SK-N-SH treated with all-trans-retinoic acid at 6 μM for 48 hours (cell line): ENCODE data around the gene FBXL5.

Experiments
- ATAC-seq: fragments of 200-7000 bp; cut with Tn5 transposase; 3 replicates; pipeline ENCODE4 v1.9.1; 2020; ENCODE audit warnings: mild to moderate bottlenecking, moderate library complexity
- ARNTL ChIP-seq: fragments of 450-650 bp; formaldehyde crosslinking; IDR thresholded peaks from 2 replicates; pipeline ENCODE4 v1.5.0; 2020; ENCODE audit warnings: low read depth, mild to moderate bottlenecking, moderate library complexity, borderline replicate concordance
- BACH2 ChIP-seq: fragments of 250-450 bp; sonication (Bioruptor Pico); IDR thresholded peaks from 2 replicates; pipeline ENCODE4 v1.9.0; 2021; ENCODE audit warnings: mild to moderate bottlenecking, borderline replicate concordance
- CREB5 ChIP-seq: fragments of 250-450 bp; sonication (Bioruptor Pico); IDR thresholded peaks from 2 replicates; pipeline ENCODE4 v1.5.1; 2020; ENCODE audit warnings: low read depth, mild to moderate bottlenecking, moderate library complexity
- CSDC2 ChIP-seq: fragments of 250-450 bp; sonication (Bioruptor Pico); IDR thresholded peaks from 2 replicates; pipeline ENCODE4 v1.5.0; 2020; ENCODE audit warnings: mild to moderate bottlenecking, moderate library complexity
- CSRNP3 ChIP-seq: fragments of 250-450 bp; sonication (Bioruptor Pico); IDR thresholded peaks from 2 replicates; pipeline ENCODE4 v1.5.1; 2021; ENCODE audit warnings: mild to moderate bottlenecking, moderate library complexity
- ESRRG ChIP-seq: fragments of 250-450 bp; sonication (Bioruptor Pico); IDR thresholded peaks from 2 replicates; pipeline ENCODE4 v1.6.1; 2021; ENCODE audit warnings: mild to moderate bottlenecking
- GLIS3 ChIP-seq: fragments of 250-450 bp; sonication (Bioruptor Pico); IDR thresholded peaks from 2 replicates; pipeline ENCODE4 v1.5.0; 2020; ENCODE audit warnings: mild to moderate bottlenecking, moderate library complexity
- OSR1 ChIP-seq: fragments of 250-450 bp; sonication (Bioruptor Pico); IDR thresholded peaks from 2 replicates; pipeline ENCODE4 v1.8.0; 2022; ENCODE audit warnings: moderate library complexity, mild to moderate bottlenecking, inconsistent platforms
- PATZ1 ChIP-seq: fragments of 250-450 bp; sonication (Bioruptor Pico); IDR thresholded peaks from 2 replicates; pipeline ENCODE4 v1.8.0; 2020; ENCODE audit warnings: mild to moderate bottlenecking, moderate library complexity, borderline replicate concordance
- PPARA ChIP-seq: fragments of 250-450 bp; sonication (Bioruptor Pico); IDR thresholded peaks from 2 replicates; pipeline ENCODE4 v1.5.0; 2020; ENCODE audit warnings: mild to moderate bottlenecking, borderline replicate concordance
- RARB ChIP-seq: fragments of 250-450 bp; sonication (Bioruptor Pico); IDR thresholded peaks from 2 replicates; pipeline ENCODE4 v1.8.0; 2021; ENCODE audit warnings: mild to moderate bottlenecking, moderate library complexity
- SNAI2 ChIP-seq: fragments of 250-450 bp; sonication (Bioruptor Pico); IDR thresholded peaks from 2 replicates; pipeline ENCODE4 v1.5.0; 2020; ENCODE audit warnings: mild to moderate bottlenecking, moderate library complexity
- TCF4 ChIP-seq: fragments of 250-450 bp; sonication (Bioruptor Pico); IDR thresholded peaks from 2 replicates; pipeline ENCODE4 v1.8.0; 2021; ENCODE audit warnings: mild to moderate bottlenecking, moderate library complexity, borderline replicate concordance
- TSHZ2 ChIP-seq: fragments of 250-450 bp; sonication (Bioruptor Pico); IDR thresholded peaks from 2 replicates; pipeline ENCODE4 v1.5.0; 2020; ENCODE audit warnings: mild to moderate bottlenecking, moderate library complexity
- ZC3H10 ChIP-seq: fragments of 250-450 bp; sonication (Bioruptor Pico); IDR thresholded peaks from 2 replicates; pipeline ENCODE4 v1.5.1; 2021; ENCODE audit warnings: mild to moderate bottlenecking, moderate library complexity
- ZFP30 ChIP-seq: fragments of 450-650 bp; formaldehyde crosslinking; IDR thresholded peaks from 2 replicates; pipeline ENCODE4 v1.5.0; 2022; ENCODE audit warnings: mild to moderate bottlenecking, moderate library complexity
- ZNF565 ChIP-seq: fragments of 450-650 bp; formaldehyde crosslinking; conservative IDR thresholded peaks from 2 replicates; pipeline ENCODE4 v1.5.0; 2020; ENCODE audit warnings: low read depth, mild to moderate bottlenecking, moderate library complexity
- ZNF8 ChIP-seq: fragments of 450-650 bp; formaldehyde crosslinking; IDR thresholded peaks from 2 replicates; pipeline ENCODE4 v1.5.0; 2020; ENCODE audit warnings: mild to moderate bottlenecking, moderate library complexity
- TF ChIP-seq, protein P1 (sequence below): fragments of 250-450 bp; sonication (Bioruptor Pico); IDR thresholded peaks from 2 replicates; pipeline ENCODE4 v1.8.0; 2021; ENCODE audit warnings: low read depth, mild to moderate bottlenecking, moderate library complexity, borderline replicate concordance

FBXL5 gene

GRCh38 chr4:15556511-15557092 is 98.6 kb downstream of the FBXL5 start:
- ATAC-seq = no peak
- TF ChIP-seq, protein P1, sequence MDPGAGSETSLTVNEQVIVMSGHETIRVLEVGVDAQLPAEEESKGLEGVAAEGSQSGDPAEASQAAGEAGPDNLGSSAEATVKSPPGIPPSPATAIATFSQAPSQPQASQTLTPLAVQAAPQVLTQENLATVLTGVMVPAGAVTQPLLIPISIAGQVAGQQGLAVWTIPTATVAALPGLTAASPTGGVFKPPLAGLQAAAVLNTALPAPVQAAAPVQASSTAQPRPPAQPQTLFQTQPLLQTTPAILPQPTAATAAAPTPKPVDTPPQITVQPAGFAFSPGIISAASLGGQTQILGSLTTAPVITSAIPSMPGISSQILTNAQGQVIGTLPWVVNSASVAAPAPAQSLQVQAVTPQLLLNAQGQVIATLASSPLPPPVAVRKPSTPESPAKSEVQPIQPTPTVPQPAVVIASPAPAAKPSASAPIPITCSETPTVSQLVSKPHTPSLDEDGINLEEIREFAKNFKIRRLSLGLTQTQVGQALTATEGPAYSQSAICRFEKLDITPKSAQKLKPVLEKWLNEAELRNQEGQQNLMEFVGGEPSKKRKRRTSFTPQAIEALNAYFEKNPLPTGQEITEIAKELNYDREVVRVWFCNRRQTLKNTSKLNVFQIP = no peak
- TF ChIP-seq ZC3H10 (no peak), OSR1 (CRISPR knock-in tag) (no peak), ZFP30 (no peak), PPARA (CRISPR knock-in tag) (no peak), TSHZ2 (CRISPR knock-in tag) (no peak), BACH2 (CRISPR knock-in tag) (no peak), RARB (CRISPR knock-in tag) (no peak), CSRNP3 (no peak), PATZ1 (CRISPR knock-in tag) (no peak), TCF4 (CRISPR knock-in tag) (no peak), ESRRG (CRISPR knock-in tag) (no peak), ARNTL (CRISPR knock-in tag) (no peak), SNAI2 (CRISPR knock-in tag) (no peak), CREB5 (CRISPR knock-in tag) (no peak), ZNF8 (CRISPR knock-in tag) (no peak), CSDC2 (CRISPR knock-in tag) (no peak), GLIS3 (CRISPR knock-in tag) (no peak), ZNF565 (no peak)
